Activated CD8-positive, alpha-beta memory T cell treated with anti-CD3 and anti-CD28 coated beads for 1 hour (primary cell): Measurements from ENCODE around the gene PCLO.
"Not testable (repeated sequence)": the region's sequence is repeated elsewhere in the genome, so short reads cannot be mapped to it uniquely, and the experiment has no call there.

Experiments
- DNase-seq, 2 donors: peaks; one replicate each; pipeline ENCODE4 v3.0.0-alpha.2; 2020; ENCODE audit warnings: low read depth in 1 of 2; ENCODE audit errors: extremely low read depth in 1 of 2

The PCLO gene

GRCh38 chr7:83142365-83142764 lies 20.3 kb downstream of the PCLO start:
- DNase-seq: no peak

GRCh38 chr7:83141927-83142326 lies 20.8 kb downstream of the PCLO start:
- DNase-seq: no peak

- DNase-seq: no peak
Observed at GRCh38 chr7:83130623-83131545, 31.8 kb downstream of the PCLO start.

- DNase-seq: no peak
Observed at GRCh38 chr7:83130191-83130590, 32.5 kb downstream of the PCLO start.

- no peak for DNase-seq
Observed at GRCh38 chr7:83119494-83119893, 43.2 kb downstream of the PCLO start.

GRCh38 chr7:83119026-83119382 lies 43.7 kb downstream of the PCLO start:
- no peak for DNase-seq

GRCh38 chr7:83118347-83119025 lies 44.2 kb downstream of the PCLO start:
- no peak for DNase-seq

GRCh38 chr7:83117466-83117865 lies 45.2 kb downstream of the PCLO start:
- no peak for DNase-seq

- no peak for DNase-seq
Observed at GRCh38 chr7:83111391-83111790, 51.3 kb downstream of the PCLO start.

GRCh38 chr7:83109352-83109751 lies 53.3 kb downstream of the PCLO start:
- DNase-seq: no peak

- DNase-seq: no peak
Observed at GRCh38 chr7:83105948-83106347, 56.7 kb downstream of the PCLO start.

- DNase-seq: no peak
Observed at GRCh38 chr7:83105063-83105462, 57.6 kb downstream of the PCLO start.

- no peak for DNase-seq
Observed at GRCh38 chr7:83101530-83101929, 61.2 kb downstream of the PCLO start.

GRCh38 chr7:83096065-83096580 lies 66.6 kb downstream of the PCLO start:
- DNase-seq: no peak

GRCh38 chr7:83085299-83085698 lies 77.4 kb downstream of the PCLO start:
- no peak for DNase-seq

- not testable (repeated sequence) for DNase-seq
Observed at GRCh38 chr7:83079879-83080278, 82.8 kb downstream of the PCLO start.

- no peak for DNase-seq
Observed at GRCh38 chr7:83077328-83077727, 85.4 kb downstream of the PCLO start.

- no peak for DNase-seq
Observed at GRCh38 chr7:83072576-83073517, 89.8 kb downstream of the PCLO start.

GRCh38 chr7:83065714-83066113 lies 97.0 kb downstream of the PCLO start:
- DNase-seq: no peak

GRCh38 chr7:83060218-83060617 lies 102.5 kb downstream of the PCLO start:
- no peak for DNase-seq

- DNase-seq: no peak
Observed at GRCh38 chr7:83058667-83059066, 104.0 kb downstream of the PCLO start.
